Subcutaneous abdominal adipose tissue (tissue), 5 donors: ENCODE data around the gene MRPL42.
A peak's percentile ranks its signal among the peaks of the same experiment; 100 is the strongest.
"Not testable (repeated sequence)": the region's sequence is repeated elsewhere in the genome, so short reads cannot be mapped to it uniquely, and the experiment has no call there.

Source experiments
- H3K27ac ChIP-seq: one replicate; pipeline ENCODE4 v1.7.0; 2013; ENCODE audit warnings: low read depth, mild to moderate bottlenecking, inconsistent platforms, low read length, moderate library complexity
- H3K27me3 ChIP-seq, 5 donors: one replicate each; pipeline ENCODE4 v1.7.0; 2013; ENCODE audit warnings: low read length in 5 of 5, inconsistent platforms in 1 of 5; ENCODE audit not compliant: control insufficient read depth in 5 of 5, insufficient read depth in 4 of 5
- H3K36me3 ChIP-seq, 5 donors: one replicate each; pipeline ENCODE4 v1.7.0; 2013; ENCODE audit warnings: low read length in 5 of 5; ENCODE audit not compliant: control insufficient read depth in 5 of 5, insufficient read depth in 5 of 5
- H3K4me1 ChIP-seq, 5 donors: one replicate each; pipeline ENCODE4 v1.7.0; 2013; ENCODE audit warnings: low read length in 5 of 5, mild to moderate bottlenecking in 3 of 5, moderate library complexity in 1 of 5; ENCODE audit not compliant: control insufficient read depth in 5 of 5, insufficient read depth in 5 of 5
- H3K4me3 ChIP-seq, 5 donors: one replicate each; pipeline ENCODE4 v1.7.0; 2013; ENCODE audit warnings: low read length in 5 of 5, low read depth in 1 of 5
- H3K9ac ChIP-seq, 5 donors: one replicate each; pipeline ENCODE4 v1.7.0; 2013; ENCODE audit warnings: low read length in 5 of 5, mild to moderate bottlenecking in 4 of 5, moderate library complexity in 3 of 5
- H3K9me3 ChIP-seq, 5 donors: one replicate each; pipeline ENCODE4 v1.7.0; 2013; ENCODE audit warnings: low read length in 5 of 5; ENCODE audit not compliant: control insufficient read depth in 5 of 5
- donor health status: healthy.
- donor health status: healthy.
- donor health status: healthy.
- donor health status: healthy.
- donor health status: healthy.

Gene MRPL42

DNA sequence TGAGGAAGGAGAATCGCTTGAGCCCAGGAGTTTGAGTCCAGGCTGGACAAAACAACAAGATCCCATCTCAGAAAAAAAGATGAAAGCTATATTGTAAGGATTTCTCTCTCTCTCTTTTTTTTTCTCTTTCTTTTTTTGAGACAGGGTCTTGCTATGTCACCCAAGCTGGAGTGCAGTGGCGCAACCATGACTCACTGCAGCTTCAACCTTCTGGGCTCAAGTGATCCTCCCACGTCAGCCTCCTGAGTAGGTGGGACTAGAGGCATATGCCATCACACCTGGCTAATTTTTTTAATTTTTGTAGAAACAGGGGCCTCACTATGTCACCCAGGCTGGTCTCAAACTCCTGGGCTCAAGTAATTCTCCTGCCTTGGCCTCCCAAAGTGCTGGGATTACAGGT, 5.8 kb upstream of the MRPL42 start:
- H3K27me3 ChIP-seq, result no peaks in the 10 kb centered on the region
- H3K36me3 ChIP-seq, result no peaks in the 10 kb centered on the region
- H3K9me3 ChIP-seq, result no peaks in the 10 kb centered on the region
- no peak overlapping the region for H3K4me3 ChIP-seq
- no peak overlapping the region for H3K27ac ChIP-seq
- H3K9ac ChIP-seq, result no peak overlapping the region
- no peaks in the 10 kb centered on the region for H3K4me1 ChIP-seq

DNA sequence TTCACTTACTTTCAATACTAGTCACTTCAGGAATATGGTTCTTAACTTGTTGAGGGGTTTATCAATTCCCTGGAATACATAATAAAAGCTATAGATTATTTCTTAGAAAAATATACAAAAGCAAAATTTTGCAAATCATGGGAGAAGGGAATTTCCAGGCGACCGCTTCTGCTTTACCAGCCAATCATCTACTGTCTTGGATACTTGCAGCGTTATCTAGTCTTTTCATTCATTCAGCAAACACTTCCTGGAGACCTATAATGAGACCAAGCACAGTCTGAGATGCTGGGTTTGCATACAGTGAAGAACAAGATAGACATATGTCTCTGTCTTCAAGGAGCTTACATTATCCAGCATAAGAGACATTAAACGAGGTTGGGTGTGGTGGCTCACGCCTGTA, 1.5 kb upstream of the MRPL42 start:
- no peak overlapping the region for H3K9ac ChIP-seq
- H3K27ac ChIP-seq, result no peak overlapping the region
- H3K4me1 ChIP-seq, result peaks cover 0 to 14% (median 10%) of the 10 kb centered on the region in 5 donors
- H3K9me3 ChIP-seq, result no peaks in the 10 kb centered on the region
- H3K4me3 ChIP-seq, result no peak overlapping the region
- peaks cover 0 to 6% (median 4%) of the 10 kb centered on the region in 5 donors for H3K36me3 ChIP-seq
- no peaks in the 10 kb centered on the region for H3K27me3 ChIP-seq

DNA sequence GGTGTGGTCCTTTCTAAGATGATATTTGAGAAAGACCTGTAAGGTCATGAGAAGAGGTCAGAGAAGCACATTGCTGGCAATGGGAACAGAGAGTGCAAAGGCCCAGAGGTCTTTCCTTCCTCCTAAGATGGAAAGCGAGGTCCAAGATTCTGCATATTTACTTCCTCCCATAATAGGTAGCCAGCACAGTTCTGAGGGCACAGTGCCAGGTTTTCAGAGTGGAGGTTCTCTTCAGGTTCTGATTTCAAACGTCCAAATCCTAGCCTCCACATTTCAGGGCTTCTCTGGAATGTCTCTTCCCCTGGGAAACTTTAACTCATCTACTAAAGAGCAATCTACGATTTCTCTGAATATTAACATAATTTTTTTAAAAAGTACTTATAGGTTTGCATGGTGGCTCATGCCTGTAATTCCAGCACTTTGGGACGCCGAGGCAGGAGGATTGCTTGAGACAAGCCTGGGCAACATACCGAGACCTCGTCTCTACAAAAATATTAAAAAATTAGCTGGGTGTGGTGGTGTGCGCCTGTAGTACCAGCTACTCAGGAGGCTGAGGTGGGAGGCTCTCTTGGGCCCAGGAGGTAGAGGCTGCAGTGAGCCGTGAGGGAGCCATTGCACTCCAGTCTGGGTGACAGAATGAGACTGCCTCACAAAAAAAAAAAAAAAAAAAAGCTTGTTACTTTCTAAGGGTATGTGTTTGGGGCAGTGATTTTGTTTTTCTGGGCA, 526 bp upstream of the MRPL42 start:
- H3K9me3 ChIP-seq, result no peaks in the 10 kb centered on the region
- H3K27me3 ChIP-seq, result no peaks in the 10 kb centered on the region
- H3K36me3 ChIP-seq, result peaks cover 0 to 10% (median 6%) of the 10 kb centered on the region in 5 donors
- peak overlapping the region; percentile 87 for H3K27ac ChIP-seq
- peaks cover 0 to 14% (median 10%) of the 10 kb centered on the region in 5 donors for H3K4me1 ChIP-seq
- H3K9ac ChIP-seq, result peak overlapping the region in 2 of 5 donors; percentile 93 to 94
- peak overlapping the region; percentile 95 to 100 (median 99) for H3K4me3 ChIP-seq

DNA sequence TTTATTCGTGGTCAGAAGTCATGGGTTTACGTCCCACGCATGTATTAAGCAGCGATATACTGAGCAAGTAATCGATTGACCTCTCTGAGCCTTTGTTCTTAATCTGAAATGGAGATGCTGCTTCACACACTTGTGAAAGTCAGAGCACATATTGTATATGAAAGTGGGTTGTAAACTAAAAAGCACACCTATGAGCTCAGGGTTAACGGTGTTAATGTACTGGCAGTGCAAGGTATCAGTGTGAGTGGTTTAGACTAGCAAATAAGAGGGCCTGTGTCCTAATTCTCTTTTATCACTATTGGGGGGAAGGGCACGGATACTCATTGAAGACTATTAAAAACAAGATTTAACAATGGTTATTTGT, 676 bp downstream of the MRPL42 start:
- Histone ChIP-seq H3K36me3 (peaks cover 0 to 10% (median 6%) of the 10 kb centered on the region in 5 donors), H3K9ac (peak overlapping the region; percentile 83 to 94 (median 85)), H3K4me3 (peak overlapping the region; percentile 95 to 100 (median 99)), H3K27ac (peak overlapping the region; percentile 87), H3K4me1 (peaks cover 0 to 14% (median 10%) of the 10 kb centered on the region in 5 donors), H3K27me3 (no peaks in the 10 kb centered on the region), H3K9me3 (no peaks in the 10 kb centered on the region)

DNA sequence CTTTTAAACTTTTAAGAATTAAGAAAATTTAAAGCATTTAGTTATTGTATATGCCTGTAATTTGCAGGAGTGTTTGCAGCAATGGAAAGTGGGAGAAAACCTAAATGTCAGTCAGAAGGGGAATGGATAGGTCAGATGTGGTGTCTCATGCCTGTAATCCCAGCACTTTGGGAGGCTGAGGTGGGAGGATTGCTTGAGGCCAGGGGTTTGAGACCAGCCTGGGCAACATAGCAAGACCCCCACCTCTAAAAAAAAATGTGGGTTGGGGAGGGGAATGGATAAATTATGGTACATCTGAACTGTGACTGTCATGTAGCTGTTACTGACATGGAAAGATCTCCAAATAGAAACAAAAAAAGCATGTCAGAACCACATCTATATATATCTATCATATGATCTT, 2.1 kb downstream of the MRPL42 start:
- Histone ChIP-seq H3K9me3 (no peaks in the 10 kb centered on the region), H3K4me1 (peaks cover 0 to 14% (median 10%) of the 10 kb centered on the region in 5 donors), H3K27ac (no peak overlapping the region), H3K36me3 (peaks cover 0 to 16% (median 7%) of the 10 kb centered on the region in 5 donors), H3K9ac (no peak overlapping the region), H3K4me3 (no peak overlapping the region), H3K27me3 (no peaks in the 10 kb centered on the region)

DNA sequence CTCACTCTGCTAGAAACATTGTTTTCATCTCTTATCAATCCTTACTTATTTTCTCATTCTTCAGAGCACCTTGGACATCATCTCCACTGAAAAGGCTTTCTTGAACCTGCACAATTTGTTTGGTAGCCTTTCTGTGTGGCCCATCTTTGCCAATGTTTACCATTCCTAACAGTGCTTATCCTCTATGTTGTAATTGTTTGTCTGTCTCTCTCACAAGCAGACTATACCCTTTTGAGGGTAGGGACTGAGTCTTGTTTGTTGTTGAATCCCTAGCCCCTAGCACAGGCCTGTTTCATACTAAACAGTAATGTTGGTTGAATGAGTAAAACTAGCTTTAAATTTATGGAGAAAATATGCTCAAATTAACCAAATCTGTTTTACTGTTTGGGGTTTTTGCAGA, 9.2 kb downstream of the MRPL42 start:
- H3K4me3 ChIP-seq, result no peak overlapping the region
- H3K36me3 ChIP-seq, result peaks cover 13 to 40% (median 20%) of the 10 kb centered on the region in 5 donors
- H3K27ac ChIP-seq, result no peak overlapping the region
- H3K9ac ChIP-seq, result no peak overlapping the region
- H3K4me1 ChIP-seq, result no peaks in the 10 kb centered on the region
- H3K9me3 ChIP-seq, result no peaks in the 10 kb centered on the region
- no peaks in the 10 kb centered on the region for H3K27me3 ChIP-seq

DNA sequence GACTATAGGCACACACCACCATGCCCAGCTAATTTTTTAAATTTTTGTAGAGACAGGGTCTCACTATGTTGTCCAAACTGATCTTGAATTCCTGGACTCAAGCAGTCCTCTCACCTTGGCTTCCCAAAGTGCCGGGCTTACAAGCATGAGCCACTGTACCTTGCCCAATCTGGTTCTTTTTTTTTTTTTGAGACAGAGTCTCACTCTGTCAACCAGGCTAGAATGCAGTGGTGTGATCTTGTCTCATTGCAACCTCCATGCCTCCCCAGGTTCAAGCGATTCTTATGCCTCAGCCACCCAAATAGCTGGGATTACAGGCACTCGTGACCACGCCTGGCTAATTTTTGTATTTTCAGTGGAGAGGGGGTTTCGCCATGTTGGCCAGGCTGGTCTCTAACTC, 15.4 kb downstream of the MRPL42 start:
- no peaks in the 10 kb centered on the region for H3K9me3 ChIP-seq
- no peak overlapping the region for H3K4me3 ChIP-seq
- H3K27ac ChIP-seq, result no peak overlapping the region
- no peaks in the 10 kb centered on the region for H3K27me3 ChIP-seq
- no peaks in the 10 kb centered on the region for H3K4me1 ChIP-seq
- peaks cover 28 to 65% (median 54%) of the 10 kb centered on the region in 5 donors for H3K36me3 ChIP-seq
- no peak overlapping the region for H3K9ac ChIP-seq

DNA sequence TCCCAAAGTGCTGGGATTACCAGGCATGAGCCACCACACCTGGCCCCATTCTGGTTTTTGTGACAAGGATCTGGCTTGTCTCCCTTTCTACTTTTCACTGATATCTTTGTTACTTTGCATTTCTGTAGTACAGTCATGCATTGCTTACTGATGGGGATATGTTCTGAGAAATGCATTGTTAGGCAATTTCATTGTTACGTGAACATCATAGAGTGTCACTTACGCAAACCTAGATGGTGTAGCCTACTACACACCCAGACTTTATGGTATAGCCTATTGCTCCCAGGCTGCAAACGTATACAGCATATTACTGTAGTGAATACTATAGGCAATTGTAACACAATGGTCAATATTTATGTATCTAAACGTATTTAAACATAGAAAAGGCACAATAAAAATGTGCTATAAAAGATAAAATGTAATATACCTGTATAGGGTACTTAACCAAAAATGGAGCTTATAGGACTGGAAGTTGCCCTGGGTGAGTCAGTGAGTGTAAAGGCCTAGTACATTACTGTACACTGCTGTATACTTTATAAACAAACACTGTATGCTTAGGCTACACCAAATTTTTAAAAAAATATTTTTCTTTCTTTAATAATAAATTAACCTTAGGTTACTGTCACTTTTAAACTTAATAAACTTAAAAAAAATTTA, 16.0 kb downstream of the MRPL42 start:
- no peaks in the 10 kb centered on the region for H3K4me1 ChIP-seq
- no peak overlapping the region for H3K27ac ChIP-seq
- no peaks in the 10 kb centered on the region for H3K9me3 ChIP-seq
- peaks cover 29 to 65% (median 55%) of the 10 kb centered on the region in 5 donors for H3K36me3 ChIP-seq
- H3K9ac ChIP-seq, result no peak overlapping the region
- no peak overlapping the region for H3K4me3 ChIP-seq
- no peaks in the 10 kb centered on the region for H3K27me3 ChIP-seq

DNA sequence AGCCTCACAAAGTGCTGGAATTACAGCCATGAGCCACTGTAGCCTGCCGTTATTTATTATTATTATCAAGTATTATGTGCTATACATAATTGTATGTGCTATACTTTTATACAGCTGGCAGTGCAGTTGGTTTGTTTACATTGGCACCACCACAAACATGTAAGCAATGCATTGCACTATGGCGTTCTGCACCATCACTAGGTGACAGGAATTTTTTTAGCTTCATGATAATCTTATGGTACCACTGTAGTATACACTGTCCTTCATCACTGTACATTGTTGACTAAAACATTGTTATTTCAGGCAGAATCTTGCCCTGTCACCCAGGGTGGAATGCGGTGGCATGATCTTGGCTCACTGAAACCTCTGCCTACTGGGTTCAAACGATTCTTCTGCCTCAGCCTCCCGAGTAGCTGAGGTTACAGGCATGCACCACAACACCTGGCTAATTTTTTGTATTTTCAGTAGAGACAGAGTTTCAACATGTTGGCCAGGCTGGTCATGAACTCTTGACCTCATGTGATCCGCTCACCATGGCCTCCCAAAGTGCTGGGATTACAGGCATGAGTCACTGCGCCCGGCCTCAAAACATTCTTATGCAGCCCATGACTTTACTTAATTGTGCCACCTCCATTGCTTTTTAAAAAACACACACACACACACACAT, 17.1 kb downstream of the MRPL42 start:
- peaks cover 33 to 73% (median 58%) of the 10 kb centered on the region in 5 donors for H3K36me3 ChIP-seq
- H3K4me3 ChIP-seq, result no peak overlapping the region
- H3K9me3 ChIP-seq, result no peaks in the 10 kb centered on the region
- no peaks in the 10 kb centered on the region for H3K27me3 ChIP-seq
- no peaks in the 10 kb centered on the region for H3K4me1 ChIP-seq
- no peak overlapping the region for H3K9ac ChIP-seq
- H3K27ac ChIP-seq, result no peak overlapping the region

DNA sequence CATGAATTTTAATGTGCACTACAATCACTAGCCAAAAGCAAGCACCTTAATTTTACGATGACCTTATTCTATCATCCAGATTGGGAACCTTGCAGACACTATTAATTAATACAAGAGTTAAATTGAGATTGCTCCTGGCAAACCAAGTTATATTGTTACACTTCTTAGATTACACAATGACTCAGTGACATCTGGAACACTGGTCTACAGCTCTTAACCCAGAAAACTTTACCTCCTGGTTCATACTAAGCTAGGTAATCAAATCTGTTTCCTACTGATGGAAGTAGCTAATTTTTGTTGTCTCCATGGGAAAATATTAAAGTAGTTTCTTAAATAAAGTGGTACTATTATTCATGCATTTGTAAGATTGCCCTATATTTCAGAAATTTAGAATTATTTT, 25.5 kb downstream of the MRPL42 start:
- H3K27ac ChIP-seq, result not testable (repeated sequence)
- peaks cover 25 to 37% (median 32%) of the 10 kb centered on the region in 5 donors for H3K36me3 ChIP-seq

More for the DNA sequence above, 25.5 kb downstream of the MRPL42 start:
- H3K9ac ChIP-seq, H3K4me3 ChIP-seq, H3K4me1 ChIP-seq, H3K9me3 ChIP-seq, H3K27me3 ChIP-seq: not testable (repeated sequence)
